ENCODE data around the gene CHD2.
"Not testable (repeated sequence)": the region's sequence is repeated elsewhere in the genome, so short reads cannot be mapped to it uniquely, and the experiment has no call there.

The CHD2 gene

GRCh38 chr15:92906563-92907081 is 6.5 kb downstream of the CHD2 start:
- DNase-seq (ENCODE audit: low spot score), result no peak

GRCh38 chr15:92907229-92907628 is 7.1 kb downstream of the CHD2 start:
- no peak for DNase-seq (ENCODE audit: low spot score)

DNA sequence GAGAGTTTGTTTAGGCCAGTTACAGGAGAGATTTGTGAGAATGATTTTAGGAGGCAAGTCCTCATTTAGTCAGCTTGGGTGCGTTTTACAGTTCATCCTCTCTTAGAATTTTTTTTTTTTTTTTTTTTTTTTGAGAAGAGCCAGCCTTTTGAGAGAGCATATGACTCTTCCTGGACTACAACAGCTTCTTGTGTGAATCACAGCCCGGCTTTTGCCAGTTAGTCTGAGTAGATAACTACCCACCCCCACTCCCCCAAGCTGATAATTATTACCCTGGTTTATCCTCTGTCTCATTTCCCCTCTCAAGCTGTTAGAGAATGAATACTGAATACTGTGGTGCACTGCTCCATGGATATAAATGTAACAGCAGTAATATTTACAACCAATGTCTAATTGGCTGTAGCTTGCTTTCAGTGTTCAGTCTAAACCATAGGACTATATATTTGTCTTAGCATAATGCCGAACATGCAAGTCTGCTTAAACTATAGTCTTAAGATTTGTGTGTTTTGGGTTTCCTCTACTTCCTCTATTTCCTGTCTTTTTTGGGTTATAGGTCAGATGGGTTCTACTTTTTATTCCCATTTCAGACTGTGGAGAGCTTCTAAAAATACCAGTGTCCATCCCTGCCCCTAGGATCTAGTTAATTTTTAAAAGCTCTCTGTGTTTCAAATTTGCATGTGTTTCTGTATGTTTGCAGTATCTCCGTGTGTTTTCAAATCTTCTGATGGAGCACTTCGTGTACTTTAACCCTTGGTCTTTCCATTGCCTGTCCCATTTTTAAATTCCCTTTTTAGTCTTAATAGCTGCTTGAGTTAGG is 8.0 kb downstream of the CHD2 start:
- DNase-seq (ENCODE audit: low spot score), result no peak

DNA sequence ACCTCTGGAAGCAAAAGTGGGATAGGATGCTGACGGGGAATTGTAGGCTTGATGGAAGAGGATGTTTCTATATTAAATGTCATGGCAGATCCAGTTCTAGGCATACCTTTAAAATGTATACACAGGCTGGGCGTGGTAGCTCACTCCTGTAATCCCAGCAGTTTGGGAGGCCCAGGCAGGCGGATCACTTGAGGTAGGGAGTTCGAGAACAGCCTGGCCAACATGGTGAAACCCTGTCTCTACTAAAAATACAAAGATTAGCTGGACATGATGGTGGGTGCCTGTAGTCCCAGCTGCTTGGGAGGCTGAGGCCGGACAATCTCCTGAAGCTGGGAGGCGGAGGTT is 8.6 kb downstream of the CHD2 start:
- DNase-seq (ENCODE audit: low spot score), result no peak

DNA sequence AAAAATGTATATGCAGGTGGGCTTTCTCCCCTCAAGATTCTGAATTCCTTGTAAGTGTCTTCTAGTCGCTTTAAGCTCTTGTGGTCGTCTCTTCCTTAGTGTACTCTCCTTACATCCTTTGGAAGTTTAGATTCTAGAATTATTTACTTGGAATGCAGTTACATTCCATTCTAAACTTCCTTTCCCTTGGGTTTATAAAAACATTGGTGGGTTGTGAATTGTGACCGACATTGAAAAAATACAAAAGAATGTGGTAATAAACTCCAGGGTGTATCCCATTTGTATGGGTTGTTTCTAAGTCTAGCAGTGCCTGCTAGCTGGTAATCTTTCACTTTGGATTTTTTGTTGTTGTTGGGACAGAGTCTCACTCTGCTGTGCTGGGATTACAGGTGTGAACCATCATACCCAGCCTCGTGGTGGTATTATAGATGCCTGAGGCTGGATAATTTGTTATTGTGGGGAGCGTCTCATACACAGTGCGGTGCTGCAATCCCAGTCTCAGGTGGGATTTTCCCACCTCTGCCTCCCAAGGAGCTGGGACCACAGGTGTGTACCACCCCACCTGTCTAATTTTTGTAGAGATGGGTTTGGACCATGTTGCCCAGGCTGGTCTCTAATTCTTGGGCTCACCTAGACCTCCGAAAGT is 9.1 kb downstream of the CHD2 start:
- no peak for DNase-seq (ENCODE audit: low spot score)

DNA sequence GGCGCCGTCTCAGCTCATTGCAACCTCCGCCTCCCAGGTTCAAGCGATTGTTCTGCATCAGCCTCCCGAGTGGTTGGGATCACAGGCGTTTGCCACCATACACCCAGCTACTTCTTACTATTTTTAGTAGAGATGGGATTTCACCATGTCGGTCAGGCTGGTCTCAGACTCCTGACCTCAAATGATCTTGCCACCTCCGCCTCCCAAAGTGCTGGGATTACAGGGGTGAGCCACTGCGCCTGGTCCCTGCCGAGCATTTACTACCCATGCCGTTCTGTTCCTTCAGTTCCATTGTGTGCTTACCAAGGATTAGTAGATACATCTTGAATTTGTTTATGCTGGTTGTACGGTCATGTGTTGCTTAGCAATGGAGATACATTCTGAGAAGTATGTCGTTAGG is 10.3 kb downstream of the CHD2 start:
- no peak for DNase-seq (ENCODE audit: low spot score)

DNA sequence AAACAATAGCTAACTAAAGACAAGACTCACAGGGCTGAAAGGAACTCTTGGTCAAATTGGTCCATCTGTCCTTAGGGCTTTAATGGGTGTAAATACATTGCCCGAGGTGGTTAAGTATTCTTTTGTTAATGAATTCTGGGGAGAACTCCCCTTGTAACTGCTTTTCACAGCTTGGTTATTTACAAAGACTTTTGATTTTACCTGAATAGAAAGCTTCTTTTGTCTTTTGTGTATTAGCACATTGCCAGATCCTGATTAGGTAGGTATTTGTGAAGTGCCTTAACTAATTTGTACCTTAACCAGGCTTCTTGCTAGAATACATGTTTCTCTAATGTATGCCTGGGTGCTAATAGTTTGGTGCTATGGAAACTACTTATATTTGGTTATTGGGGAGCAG is 14.0 kb downstream of the CHD2 start:
- DNase-seq (ENCODE audit: low spot score), result no peak

DNA sequence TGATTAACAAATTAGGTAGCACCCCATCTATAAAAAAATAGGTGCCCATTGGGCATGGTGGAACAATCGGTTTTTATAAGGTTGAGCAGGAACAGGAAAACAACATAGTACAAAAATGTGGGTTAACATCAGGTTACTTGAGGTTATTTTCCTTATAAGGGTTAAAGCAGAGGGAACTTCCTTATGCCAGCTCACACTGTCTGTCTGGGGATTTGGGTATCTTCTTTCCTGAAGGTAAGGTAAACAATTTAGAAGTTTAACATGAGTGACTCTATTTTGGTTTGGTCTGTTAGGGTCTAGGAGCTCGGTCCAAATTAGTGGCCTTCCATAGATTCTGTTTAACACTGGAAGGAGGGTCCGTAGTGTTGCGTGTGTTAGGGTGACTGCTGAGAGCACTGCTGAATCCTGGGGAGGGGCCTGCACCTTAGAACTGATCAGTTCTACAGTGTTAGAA is 14.7 kb downstream of the CHD2 start:
- no peak for DNase-seq (ENCODE audit: low spot score)

DNA sequence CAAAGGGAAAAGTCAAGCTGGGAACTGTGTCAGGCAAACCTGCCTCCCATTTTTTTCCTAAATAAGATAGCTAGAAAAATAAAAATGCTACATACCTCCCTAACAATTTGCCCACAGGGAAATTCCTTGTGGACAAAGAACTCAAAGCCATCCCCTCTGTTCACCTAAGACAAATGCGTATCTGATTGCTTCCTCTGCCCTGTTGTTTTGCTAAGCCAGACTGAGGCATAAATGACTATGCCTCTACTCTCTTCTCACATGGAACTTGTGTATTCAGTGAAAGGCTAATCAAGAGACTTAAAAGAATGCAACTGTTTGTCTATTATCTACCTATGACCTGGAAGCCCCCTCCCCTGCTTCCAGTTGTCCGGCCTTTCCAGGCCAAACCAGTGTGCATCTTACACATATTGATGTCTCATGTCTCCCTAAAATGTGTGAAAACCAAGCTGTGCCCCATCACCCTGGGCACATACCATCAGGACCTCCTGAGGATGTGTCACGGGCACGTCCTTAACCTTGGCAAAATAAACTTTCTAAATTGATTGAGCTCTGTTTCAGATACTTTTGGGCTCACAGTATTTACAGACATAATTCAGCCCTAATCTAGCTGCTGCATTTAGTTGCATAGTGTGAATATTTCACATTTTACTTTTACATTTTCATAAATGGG is 15.8 kb downstream of the CHD2 start:
- DNase-seq (ENCODE audit: low spot score), result no peak

GRCh38 chr15:92917598-92918407 is 17.7 kb downstream of the CHD2 start:
- DNase-seq (ENCODE audit: low spot score), result peak; percentile 91

DNA sequence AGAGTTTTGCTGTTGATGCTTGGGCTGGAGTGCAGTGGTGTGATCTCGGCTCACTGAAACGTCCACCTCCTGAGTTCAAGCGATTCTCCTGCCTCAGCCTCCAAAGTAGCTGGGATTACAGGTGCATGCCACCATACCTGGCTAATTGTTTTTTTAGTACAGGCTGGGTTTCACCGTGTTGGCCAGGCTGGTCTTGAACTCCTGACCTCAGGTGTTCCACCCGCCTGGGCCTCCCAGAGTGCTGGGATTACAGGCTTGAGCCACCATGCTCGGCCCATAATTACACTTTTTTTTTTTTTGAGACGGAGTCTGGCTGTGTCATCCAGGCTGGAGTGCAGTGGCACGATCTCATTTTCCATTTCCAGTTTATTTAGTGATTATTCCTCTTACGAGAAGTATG is 18.8 kb downstream of the CHD2 start:
- not testable (repeated sequence) for DNase-seq (ENCODE audit: low spot score)

DNA sequence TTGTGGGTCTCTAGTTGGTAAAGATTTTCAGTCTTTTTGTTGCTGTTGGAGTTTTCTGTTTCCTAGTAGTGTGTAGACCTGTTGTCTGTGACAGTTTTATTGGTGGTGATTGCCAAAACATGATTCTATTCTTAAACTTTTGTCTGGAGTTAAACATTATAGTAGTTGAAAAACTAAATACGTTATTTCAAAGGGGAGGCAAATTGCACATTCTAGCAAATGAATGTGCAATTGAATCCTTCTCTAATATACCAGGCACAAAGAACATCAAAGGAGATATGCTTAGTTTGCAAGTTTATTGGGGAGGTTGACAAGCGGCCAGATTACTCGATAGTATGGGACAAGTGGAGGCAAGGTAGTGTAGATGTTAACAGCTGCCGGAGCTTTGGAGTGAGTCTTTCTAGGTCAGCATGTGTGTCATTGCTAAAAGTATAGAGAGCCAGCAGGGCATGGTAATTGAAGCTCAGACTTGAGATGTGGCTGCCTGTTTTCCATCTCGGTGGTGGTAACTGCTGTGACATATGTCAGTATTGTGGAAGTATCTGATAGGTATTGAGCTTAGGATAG is 20.6 kb downstream of the CHD2 start:
- no peak for DNase-seq (ENCODE audit: low spot score)

GRCh38 chr15:92921215-92922131 is 21.3 kb downstream of the CHD2 start:
- no peak for DNase-seq (ENCODE audit: low spot score)

GRCh38 chr15:92922418-92923002 is 22.4 kb downstream of the CHD2 start:
- no peak for DNase-seq (ENCODE audit: low spot score)

DNA sequence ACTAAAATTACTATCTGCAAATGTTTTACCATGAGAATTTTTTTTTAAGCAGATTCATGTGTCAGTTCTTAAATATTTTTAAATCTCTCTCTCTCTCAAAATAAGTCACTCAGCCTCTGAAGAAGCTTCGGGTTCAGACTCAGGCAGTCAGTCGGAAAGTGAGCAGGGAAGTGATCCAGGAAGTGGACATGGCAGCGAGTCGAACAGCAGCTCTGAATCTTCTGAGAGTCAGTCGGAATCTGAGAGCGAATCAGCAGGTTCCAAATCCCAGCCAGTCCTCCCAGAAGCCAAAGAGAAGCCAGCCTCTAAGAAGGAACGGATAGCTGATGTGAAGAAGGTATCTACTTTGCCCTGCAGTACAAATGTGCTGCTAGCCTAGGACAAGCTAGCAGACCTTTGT is 24.1 kb downstream of the CHD2 start:
- no peak for DNase-seq (ENCODE audit: low spot score)

- no peak for DNase-seq (ENCODE audit: low spot score)
Measured at GRCh38 chr15:92925454-92925853, 25.3 kb downstream of the CHD2 start.

GRCh38 chr15:92928225-92928750 is 28.2 kb downstream of the CHD2 start:
- DNase-seq (ENCODE audit: low spot score), result no peak

GRCh38 chr15:92929002-92929401 is 28.9 kb downstream of the CHD2 start:
- DNase-seq (ENCODE audit: low spot score), result no peak

DNA sequence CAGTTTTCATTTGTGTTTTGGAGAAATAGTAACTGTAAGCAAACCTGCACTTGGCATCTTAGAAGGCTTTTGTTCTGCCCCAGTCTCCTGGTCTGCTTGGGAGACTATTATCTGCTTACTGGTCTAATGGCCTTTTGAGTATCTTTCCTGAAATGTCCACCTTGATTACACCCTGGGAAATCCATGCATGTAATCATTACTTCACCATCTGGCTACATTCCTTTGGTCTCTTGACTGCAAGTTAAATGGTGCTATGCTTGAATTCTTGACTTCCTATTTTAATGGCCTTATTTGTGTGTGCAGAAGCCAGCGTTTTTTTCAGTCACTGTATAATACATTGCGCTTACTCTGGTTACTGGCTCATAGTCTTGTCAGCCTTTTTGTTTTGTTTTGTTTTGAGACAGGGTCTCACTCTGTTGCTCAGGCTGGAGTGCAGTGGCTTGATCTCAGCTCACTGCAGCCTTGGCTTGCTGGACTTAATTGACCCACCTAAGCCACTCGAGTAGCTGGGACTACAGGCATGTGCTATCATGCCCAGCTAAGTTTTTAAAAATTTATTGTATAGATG is 30.0 kb downstream of the CHD2 start:
- no peak for DNase-seq (ENCODE audit: low spot score)

- no peak for DNase-seq (ENCODE audit: low spot score)
Measured at GRCh38 chr15:92930776-92931175, 30.7 kb downstream of the CHD2 start.
